Measurements from ENCODE around the gene VPS51.
A peak's percentile ranks its signal among the peaks of the same experiment; 100 is the strongest.

VPS51 gene

GRCh38 chr11:65111159-65111743 lies 15.2 kb downstream of the VPS51 start:
- no peak for DNase-seq (ENCODE audit: low read depth, low spot score)
- POLR2A ChIA-PET: interaction anchor here (0.6 to 1.3 kb wide), 5 partner anchors 10 to 18 kb away, joined by 3 to 5 read pairs (median 5); partner anchors contain the start of gene FAU
- TF ChIP-seq, protein P1, sequence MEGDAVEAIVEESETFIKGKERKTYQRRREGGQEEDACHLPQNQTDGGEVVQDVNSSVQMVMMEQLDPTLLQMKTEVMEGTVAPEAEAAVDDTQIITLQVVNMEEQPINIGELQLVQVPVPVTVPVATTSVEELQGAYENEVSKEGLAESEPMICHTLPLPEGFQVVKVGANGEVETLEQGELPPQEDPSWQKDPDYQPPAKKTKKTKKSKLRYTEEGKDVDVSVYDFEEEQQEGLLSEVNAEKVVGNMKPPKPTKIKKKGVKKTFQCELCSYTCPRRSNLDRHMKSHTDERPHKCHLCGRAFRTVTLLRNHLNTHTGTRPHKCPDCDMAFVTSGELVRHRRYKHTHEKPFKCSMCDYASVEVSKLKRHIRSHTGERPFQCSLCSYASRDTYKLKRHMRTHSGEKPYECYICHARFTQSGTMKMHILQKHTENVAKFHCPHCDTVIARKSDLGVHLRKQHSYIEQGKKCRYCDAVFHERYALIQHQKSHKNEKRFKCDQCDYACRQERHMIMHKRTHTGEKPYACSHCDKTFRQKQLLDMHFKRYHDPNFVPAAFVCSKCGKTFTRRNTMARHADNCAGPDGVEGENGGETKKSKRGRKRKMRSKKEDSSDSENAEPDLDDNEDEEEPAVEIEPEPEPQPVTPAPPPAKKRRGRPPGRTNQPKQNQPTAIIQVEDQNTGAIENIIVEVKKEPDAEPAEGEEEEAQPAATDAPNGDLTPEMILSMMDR (IDR thresholded peaks at IDR 0.05; ENCODE audit: insufficient read depth, low read length, missing control alignments): no peak
- H3K4me3 ChIP-seq (ENCODE audit: low read depth, low read length): no peak overlapping the region
- CTCF ChIA-PET: interaction anchor here (0.9 to 7.0 kb wide), 27 partner anchors 8 to 268 kb away, joined by 3 to 169 read pairs (median 5); partner anchors contain the start of genes ARL2, BATF2, CAPN1 and CDC42BPG

- DNase-seq (ENCODE audit: low read depth, low spot score): no peak
- TF ChIP-seq, protein P1 (IDR thresholded peaks at IDR 0.05; ENCODE audit: insufficient read depth, low read length, missing control alignments): no peak
- ChIA-PET POLR2A (interaction anchor here (0.6 to 1.3 kb wide), 7 partner anchors 10 to 23 kb away, joined by 3 to 5 read pairs (median 4); partner anchors contain the start of genes FAU, MRPL49 and SYVN1), CTCF (interaction anchor here (0.8 to 7.0 kb wide), 20 partner anchors 8 to 268 kb away, joined by 3 to 169 read pairs (median 6); partner anchors contain the start of genes ARL2, BATF2, CAPN1 and CDC42BPG)
- H3K4me3 ChIP-seq (ENCODE audit: low read depth, low read length): peak within 1 kb of the TSS; percentile 54
These were observed 15.9 kb downstream of the VPS51 start, which contains the start of gene TM7SF2 for GRCh38 chr11:65111744-65112545. TM7SF2 (plus strand) TSS chr11:65111872; CDS start chr11:65112016, 144 bp downstream.

DNA sequence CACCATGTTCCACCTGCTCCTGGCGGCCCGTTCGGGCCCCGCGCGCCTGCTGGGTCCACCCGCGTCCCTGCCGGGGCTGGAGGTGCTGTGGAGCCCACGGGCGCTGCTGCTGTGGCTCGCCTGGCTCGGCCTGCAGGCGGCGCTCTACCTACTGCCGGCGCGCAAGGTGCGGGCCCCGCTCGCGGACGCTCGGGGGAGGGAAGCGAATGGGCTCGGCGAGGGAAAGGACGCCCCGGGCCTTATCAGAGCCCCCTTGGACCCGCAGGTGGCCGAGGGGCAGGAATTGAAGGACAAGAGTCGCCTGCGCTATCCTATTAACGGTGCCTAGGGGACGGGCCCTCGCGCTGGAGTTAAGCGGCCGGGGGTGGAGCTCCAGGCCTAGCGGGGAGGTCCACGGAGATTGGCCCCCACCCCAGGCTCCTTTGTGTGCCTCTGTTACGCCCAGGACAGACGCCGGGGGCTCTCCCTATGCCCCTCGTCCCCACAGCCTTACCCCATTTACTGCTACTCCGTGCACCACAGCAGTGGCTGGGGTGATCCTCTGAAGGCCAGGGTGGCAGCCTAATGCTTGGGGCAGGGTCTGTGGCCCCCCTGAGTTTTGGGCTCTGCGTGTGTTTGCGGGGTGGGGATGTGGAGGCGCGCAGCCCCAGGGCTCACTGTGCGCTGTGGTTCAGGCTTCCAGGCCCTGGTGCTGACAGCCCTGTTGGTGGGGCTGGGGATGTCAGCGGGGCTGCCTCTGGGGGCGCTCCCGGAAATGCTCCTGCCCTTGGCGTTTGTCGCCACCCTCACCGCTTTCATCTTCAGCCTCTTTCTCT lies 16.7 kb downstream of the VPS51 start:
- TF ChIP-seq, protein P1 (IDR thresholded peaks at IDR 0.05; ENCODE audit: insufficient read depth, low read length, missing control alignments): peak; percentile 88
- ChIA-PET CTCF (interaction anchor here (0.7 to 7.0 kb wide), 21 partner anchors 7 to 309 kb away, joined by 3 to 169 read pairs (median 5); partner anchors contain the start of genes ARL2, BATF2, CAPN1 and CDC42BPG), POLR2A (interaction anchor here (0.6 to 1.1 kb wide), 3 partner anchors 9 to 310 kb away, joined by 3 to 4 read pairs (median 4); partner anchors contain the start of genes FAU, MRPL49, NEAT1 and SYVN1)
- DNase-seq (ENCODE audit: low read depth, low spot score): no peak
- peak overlapping the region; percentile 54 for H3K4me3 ChIP-seq (ENCODE audit: low read depth, low read length)

GRCh38 chr11:65113361-65113756 lies 17.3 kb downstream of the VPS51 start:
- TF ChIP-seq, protein P1 (IDR thresholded peaks at IDR 0.05; ENCODE audit: insufficient read depth, low read length, missing control alignments): no peak
- CTCF ChIA-PET: interaction anchor here (0.7 to 7.0 kb wide), 19 partner anchors 7 to 310 kb away, joined by 3 to 169 read pairs (median 5); partner anchors contain the start of genes ARL2, BATF2, CDC42BPG and FAU
- no peak for DNase-seq (ENCODE audit: low read depth, low spot score)
- POLR2A ChIA-PET: interaction anchor here (0.6 kb wide), 1 partner anchor 309 kb away, joined by 3 read pairs; the partner anchor contains the start of gene NEAT1
- H3K4me3 ChIP-seq (ENCODE audit: low read depth, low read length): peak overlapping the region; percentile 54; the same call in 1 of the 2 replicates

GRCh38 chr11:65113839-65114238 lies 17.8 kb downstream of the VPS51 start:
- H3K4me3 ChIP-seq (ENCODE audit: low read depth, low read length): no peak overlapping the region
- ChIA-PET CTCF (interaction anchor here (1.1 to 7.0 kb wide), 12 partner anchors 6 to 310 kb away, joined by 3 to 169 read pairs (median 4); partner anchors contain the start of genes ARL2, FAU, MRPL49 and VPS51), POLR2A (interaction anchor here (0.6 kb wide), 1 partner anchor 285 kb away, joined by 3 read pairs; no protein-coding TSS in a partner anchor)
- DNase-seq (ENCODE audit: low read depth, low spot score): no peak
- TF ChIP-seq, protein P1 (IDR thresholded peaks at IDR 0.05; ENCODE audit: insufficient read depth, low read length, missing control alignments): no peak
